DMS53 treated with DMSO at 0.1 percent for 48 hours (cell line): Measurements from ENCODE around the gene ABI1.

Experiments
- DNase-seq: peaks from one replicate; lab custom pipeline; 2025; ENCODE audit not compliant: unreplicated experiment; lab: John Stamatoyannopoulos, UW

ABI1 gene

GRCh38 chr10:26721561-26721960, 139.2 kb downstream of the ABI1 start:
- DNase-seq = no peak

- DNase-seq = no peak
These were observed 143.3 kb downstream of the ABI1 start for GRCh38 chr10:26717476-26717875.

GRCh38 chr10:26715137-26715487, 145.6 kb downstream of the ABI1 start:
- no peak for DNase-seq

DNA sequence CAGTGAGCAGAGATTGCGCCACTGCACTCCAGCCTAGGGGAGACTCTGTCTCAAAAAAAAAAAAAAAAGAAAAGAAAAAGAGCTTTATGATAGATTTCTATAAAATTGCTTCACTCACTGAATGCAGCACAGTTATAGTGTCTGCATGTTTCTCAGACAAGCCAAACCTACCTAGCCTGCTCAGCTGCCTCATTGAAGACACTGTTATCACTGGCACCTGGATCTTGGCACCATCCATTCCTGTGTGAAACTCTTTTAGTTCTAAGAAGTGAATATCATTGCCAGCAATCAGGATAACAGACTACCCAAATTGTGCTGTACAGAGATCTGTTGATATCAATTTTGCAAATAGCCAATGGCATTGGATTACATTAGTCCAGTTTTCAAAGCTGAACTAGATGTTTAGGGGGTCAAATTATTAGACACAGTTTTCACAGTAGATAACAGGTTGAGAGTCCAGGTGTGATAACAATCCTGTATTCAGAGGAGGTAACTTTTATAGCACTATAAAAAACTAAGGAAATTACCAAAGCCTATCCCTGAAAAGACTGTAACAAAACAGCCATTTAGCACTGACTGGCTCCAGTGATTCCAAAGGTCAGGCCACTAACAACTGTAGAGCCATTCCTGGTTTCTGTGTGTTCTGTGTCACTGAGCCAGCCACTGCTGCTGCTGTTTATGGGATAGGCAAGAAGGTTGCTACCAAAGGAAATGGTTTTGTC, 146.2 kb downstream of the ABI1 start:
- no peak for DNase-seq

DNA sequence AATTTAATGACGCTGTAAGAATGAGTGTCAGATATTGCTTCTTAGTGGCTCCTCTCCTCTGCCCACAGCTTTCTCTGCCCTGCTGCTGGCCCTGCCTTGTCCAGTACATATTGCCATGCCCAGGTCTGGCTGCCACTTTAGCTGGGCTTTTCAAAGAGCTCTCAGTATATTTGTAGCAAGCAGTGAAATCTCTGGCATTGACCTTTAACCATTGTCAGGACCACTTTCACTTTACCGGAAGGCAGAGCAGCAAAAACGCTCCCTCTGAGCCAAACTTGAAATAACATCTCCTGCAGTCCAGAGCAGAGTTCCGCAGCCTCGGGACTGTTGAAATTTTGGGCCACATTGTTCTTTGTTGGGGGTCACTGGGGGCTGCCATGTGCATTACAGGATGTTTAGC, 149.4 kb downstream of the ABI1 start:
- DNase-seq = no peak

DNA sequence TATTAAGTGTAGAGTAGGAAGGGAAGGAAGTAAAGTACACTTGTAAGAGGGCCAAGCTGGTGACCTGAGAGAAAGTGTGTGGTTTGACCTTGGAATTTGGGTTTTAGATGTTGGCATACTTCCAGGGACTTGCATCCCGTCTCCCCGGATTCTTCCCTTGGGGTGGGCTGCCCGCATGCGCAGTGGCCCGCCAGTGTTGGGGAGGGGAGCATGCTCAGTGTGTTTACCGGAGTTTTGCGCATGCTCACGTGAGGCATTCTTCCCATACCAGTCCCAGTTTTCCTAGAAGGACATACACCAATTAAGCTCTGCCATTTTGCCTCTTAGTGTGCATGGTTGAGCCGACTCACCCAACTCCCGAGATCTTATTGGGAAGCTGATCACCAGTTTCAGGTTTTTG, 153.8 kb downstream of the ABI1 start:
- no peak for DNase-seq

GRCh38 chr10:26706206-26706605, 154.6 kb downstream of the ABI1 start:
- DNase-seq = no peak

- DNase-seq = no peak
These were observed 156.8 kb downstream of the ABI1 start for GRCh38 chr10:26703974-26704373.

DNA sequence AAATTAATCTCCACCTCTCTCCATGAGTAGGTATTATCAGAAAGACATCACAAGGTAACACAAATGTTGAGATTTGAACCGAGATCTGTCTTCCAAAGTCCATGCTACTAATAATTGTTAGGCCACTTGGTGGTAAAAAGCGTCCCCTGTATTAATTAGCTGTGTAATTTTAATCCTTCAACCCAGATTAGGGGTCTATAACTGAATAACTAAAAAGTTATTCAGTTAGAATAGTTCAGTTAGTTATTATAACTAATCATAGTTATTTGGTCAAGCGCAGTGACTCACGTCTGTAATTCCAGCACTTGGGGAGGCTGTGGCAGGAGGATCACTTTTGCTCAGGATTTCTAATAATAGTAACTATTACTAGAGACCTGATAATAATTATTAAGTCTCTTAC, 157.7 kb downstream of the ABI1 start:
- no peak for DNase-seq

- DNase-seq = no peak
These were observed 159.7 kb downstream of the ABI1 start for GRCh38 chr10:26700884-26701630.

GRCh38 chr10:26699631-26700030, 161.1 kb downstream of the ABI1 start:
- no peak for DNase-seq

GRCh38 chr10:26698909-26699308, 161.8 kb downstream of the ABI1 start:
- no peak for DNase-seq

DNA sequence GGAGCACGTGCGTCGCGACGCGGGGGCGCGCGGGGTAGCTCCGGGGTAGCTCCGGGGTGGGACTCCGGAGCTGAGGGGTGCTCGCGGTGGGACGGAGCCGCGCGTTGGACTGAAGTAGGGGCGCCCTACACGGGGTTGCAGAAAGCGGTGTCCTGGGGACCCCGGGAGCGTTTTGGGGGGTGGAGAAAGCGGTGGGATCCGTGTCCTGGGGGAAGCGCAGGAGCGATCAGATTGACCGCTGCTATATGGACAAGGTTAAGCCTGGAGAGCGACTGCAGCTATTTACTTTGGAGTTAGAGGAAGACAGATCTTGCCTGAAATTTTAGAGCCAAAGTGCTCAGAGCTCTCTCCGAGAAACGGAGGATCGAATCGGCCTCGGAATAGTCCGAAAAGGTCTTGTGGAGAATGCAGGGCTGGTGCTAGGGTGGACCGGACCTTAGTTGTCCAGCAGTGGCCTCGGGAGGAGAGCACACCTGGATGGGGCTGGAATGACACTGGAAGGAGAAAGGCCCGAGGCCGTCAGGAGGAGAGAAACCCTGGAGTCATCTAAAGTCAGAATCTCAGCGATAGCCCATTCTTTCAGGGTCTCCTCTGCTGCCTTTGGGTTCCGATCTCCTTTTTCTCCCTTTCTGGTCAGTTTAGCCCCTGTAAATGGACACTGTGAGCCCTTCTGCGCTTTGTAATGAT, 162.7 kb downstream of the ABI1 start:
- DNase-seq = no peak

DNA sequence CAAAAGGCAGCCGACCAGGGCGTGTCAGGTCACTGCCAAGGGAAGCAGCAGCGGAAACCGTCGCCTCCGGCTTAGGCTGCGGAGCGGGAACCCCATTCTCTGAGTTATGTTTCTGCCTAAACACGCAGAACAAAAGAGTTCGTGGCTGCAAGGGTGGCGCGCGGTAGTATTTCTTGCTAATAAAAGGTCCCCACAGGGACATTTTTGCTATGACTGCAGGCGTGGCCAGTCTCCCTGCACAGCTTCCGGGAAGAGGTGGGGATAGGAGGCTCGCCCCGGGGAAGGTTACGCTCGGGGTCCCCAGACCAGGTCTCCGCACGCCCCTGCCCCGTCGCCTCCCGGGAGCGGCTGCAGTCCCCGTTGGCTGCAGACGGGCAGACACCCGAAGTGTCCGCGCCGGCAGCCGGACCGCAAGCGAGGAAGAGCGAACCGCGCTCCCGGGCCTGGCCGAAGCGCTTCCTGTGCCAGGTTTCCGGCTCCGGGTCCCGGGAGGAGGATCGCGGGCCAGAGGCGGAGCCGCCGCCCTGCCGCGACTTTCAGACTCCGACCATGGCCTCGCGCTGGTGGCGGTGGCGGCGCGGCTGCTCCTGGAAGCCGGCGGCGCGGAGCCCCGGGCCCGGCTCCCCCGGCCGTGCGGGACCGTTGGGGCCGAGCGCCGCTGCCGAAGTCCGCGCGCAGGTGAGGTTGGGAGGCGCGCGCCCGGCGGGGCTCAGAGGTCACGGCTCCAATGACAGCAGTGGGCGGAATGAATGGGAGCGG, 163.4 kb downstream of the ABI1 start, which contains the start of gene PDSS1:
PDSS1 (plus strand) TSS at position 539 of the 759 bp plus-strand sequence; CDS start at position 550, 11 bp downstream.
- peak; percentile 63 for DNase-seq

- DNase-seq = no peak
These were observed 164.0 kb downstream of the ABI1 start for GRCh38 chr10:26696786-26697162.
